ENCODE measurements around the gene MRPL32.

Gene MRPL32

DNA sequence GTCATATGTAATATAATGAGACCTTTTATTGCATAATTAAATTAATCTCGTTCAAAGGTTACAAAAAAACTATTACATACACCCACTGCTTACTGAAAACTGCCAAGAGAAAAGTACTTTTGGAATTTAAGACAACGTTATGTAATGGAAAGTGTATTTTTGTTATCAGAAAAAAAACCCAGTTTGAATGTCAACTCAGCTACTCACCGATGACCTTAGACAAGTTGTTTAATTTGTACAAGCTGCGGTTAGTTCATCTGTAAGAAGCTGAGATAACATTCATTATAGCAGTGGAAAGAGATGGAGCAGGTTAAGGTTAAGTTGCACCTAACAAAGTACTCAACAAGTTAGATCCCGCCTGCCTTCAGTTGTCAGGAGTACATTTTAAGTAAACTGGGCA lies 1.3 kb upstream of the MRPL32 start:
- ATAC-seq = no peak
- TF ChIP-seq, protein P1, sequence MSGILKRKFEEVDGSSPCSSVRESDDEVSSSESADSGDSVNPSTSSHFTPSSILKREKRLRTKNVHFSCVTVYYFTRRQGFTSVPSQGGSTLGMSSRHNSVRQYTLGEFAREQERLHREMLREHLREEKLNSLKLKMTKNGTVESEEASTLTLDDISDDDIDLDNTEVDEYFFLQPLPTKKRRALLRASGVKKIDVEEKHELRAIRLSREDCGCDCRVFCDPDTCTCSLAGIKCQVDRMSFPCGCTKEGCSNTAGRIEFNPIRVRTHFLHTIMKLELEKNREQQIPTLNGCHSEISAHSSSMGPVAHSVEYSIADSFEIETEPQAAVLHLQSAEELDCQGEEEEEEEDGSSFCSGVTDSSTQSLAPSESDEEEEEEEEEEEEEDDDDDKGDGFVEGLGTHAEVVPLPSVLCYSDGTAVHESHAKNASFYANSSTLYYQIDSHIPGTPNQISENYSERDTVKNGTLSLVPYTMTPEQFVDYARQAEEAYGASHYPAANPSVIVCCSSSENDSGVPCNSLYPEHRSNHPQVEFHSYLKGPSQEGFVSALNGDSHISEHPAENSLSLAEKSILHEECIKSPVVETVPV (CRISPR knock-in tag; IDR thresholded peaks at IDR 0.05) = no peak
- TF ChIP-seq ESRRG (CRISPR knock-in tag; IDR thresholded peaks at IDR 0.05) = no peak
- no peak for TF ChIP-seq ZFP30 (CRISPR knock-in tag; IDR thresholded peaks at IDR 0.05)
- TF ChIP-seq, protein P2, sequence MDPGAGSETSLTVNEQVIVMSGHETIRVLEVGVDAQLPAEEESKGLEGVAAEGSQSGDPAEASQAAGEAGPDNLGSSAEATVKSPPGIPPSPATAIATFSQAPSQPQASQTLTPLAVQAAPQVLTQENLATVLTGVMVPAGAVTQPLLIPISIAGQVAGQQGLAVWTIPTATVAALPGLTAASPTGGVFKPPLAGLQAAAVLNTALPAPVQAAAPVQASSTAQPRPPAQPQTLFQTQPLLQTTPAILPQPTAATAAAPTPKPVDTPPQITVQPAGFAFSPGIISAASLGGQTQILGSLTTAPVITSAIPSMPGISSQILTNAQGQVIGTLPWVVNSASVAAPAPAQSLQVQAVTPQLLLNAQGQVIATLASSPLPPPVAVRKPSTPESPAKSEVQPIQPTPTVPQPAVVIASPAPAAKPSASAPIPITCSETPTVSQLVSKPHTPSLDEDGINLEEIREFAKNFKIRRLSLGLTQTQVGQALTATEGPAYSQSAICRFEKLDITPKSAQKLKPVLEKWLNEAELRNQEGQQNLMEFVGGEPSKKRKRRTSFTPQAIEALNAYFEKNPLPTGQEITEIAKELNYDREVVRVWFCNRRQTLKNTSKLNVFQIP (CRISPR knock-in tag; IDR thresholded peaks at IDR 0.05; ENCODE audit: borderline replicate concordance, low read depth) = no peak
- TF ChIP-seq, protein P3, sequence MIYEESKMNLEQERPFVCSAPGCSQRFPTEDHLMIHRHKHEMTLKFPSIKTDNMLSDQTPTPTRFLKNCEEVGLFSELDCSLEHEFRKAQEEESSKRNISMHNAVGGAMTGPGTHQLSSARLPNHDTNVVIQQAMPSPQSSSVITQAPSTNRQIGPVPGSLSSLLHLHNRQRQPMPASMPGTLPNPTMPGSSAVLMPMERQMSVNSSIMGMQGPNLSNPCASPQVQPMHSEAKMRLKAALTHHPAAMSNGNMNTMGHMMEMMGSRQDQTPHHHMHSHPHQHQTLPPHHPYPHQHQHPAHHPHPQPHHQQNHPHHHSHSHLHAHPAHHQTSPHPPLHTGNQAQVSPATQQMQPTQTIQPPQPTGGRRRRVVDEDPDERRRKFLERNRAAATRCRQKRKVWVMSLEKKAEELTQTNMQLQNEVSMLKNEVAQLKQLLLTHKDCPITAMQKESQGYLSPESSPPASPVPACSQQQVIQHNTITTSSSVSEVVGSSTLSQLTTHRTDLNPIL (CRISPR knock-in tag; IDR thresholded peaks at IDR 0.05; ENCODE audit: low read depth) = no peak
- no peak for TF ChIP-seq TOX (CRISPR knock-in tag; IDR thresholded peaks at IDR 0.05; ENCODE audit: borderline replicate concordance)
- TF ChIP-seq, protein P4, sequence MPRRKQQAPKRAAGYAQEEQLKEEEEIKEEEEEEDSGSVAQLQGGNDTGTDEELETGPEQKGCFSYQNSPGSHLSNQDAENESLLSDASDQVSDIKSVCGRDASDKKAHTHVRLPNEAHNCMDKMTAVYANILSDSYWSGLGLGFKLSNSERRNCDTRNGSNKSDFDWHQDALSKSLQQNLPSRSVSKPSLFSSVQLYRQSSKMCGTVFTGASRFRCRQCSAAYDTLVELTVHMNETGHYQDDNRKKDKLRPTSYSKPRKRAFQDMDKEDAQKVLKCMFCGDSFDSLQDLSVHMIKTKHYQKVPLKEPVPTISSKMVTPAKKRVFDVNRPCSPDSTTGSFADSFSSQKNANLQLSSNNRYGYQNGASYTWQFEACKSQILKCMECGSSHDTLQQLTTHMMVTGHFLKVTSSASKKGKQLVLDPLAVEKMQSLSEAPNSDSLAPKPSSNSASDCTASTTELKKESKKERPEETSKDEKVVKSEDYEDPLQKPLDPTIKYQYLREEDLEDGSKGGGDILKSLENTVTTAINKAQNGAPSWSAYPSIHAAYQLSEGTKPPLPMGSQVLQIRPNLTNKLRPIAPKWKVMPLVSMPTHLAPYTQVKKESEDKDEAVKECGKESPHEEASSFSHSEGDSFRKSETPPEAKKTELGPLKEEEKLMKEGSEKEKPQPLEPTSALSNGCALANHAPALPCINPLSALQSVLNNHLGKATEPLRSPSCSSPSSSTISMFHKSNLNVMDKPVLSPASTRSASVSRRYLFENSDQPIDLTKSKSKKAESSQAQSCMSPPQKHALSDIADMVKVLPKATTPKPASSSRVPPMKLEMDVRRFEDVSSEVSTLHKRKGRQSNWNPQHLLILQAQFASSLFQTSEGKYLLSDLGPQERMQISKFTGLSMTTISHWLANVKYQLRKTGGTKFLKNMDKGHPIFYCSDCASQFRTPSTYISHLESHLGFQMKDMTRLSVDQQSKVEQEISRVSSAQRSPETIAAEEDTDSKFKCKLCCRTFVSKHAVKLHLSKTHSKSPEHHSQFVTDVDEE (CRISPR knock-in tag; IDR thresholded peaks at IDR 0.05) = no peak
- no peak for TF ChIP-seq PPARA (CRISPR knock-in tag; IDR thresholded peaks at IDR 0.05; ENCODE audit: borderline replicate concordance)
- TF ChIP-seq ZNF565 (CRISPR knock-in tag; conservative IDR thresholded peaks at IDR 0.05; ENCODE audit: low read depth) = no peak
- TF ChIP-seq RARB (CRISPR knock-in tag; IDR thresholded peaks at IDR 0.05) = no peak
- TF ChIP-seq ZFP3 (CRISPR knock-in tag; IDR thresholded peaks at IDR 0.05) = no peak
- TF ChIP-seq, protein P5, sequence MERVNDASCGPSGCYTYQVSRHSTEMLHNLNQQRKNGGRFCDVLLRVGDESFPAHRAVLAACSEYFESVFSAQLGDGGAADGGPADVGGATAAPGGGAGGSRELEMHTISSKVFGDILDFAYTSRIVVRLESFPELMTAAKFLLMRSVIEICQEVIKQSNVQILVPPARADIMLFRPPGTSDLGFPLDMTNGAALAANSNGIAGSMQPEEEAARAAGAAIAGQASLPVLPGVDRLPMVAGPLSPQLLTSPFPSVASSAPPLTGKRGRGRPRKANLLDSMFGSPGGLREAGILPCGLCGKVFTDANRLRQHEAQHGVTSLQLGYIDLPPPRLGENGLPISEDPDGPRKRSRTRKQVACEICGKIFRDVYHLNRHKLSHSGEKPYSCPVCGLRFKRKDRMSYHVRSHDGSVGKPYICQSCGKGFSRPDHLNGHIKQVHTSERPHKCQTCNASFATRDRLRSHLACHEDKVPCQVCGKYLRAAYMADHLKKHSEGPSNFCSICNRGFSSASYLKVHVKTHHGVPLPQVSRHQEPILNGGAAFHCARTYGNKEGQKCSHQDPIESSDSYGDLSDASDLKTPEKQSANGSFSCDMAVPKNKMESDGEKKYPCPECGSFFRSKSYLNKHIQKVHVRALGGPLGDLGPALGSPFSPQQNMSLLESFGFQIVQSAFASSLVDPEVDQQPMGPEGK (CRISPR knock-in tag; IDR thresholded peaks at IDR 0.05; ENCODE audit: borderline replicate concordance) = no peak
- TF ChIP-seq ISL1 (CRISPR knock-in tag; IDR thresholded peaks at IDR 0.05) = no peak
- TF ChIP-seq ZC3H10 (CRISPR knock-in tag; IDR thresholded peaks at IDR 0.05) = no peak
- TF ChIP-seq CSDC2 (CRISPR knock-in tag; IDR thresholded peaks at IDR 0.05) = no peak

DNA sequence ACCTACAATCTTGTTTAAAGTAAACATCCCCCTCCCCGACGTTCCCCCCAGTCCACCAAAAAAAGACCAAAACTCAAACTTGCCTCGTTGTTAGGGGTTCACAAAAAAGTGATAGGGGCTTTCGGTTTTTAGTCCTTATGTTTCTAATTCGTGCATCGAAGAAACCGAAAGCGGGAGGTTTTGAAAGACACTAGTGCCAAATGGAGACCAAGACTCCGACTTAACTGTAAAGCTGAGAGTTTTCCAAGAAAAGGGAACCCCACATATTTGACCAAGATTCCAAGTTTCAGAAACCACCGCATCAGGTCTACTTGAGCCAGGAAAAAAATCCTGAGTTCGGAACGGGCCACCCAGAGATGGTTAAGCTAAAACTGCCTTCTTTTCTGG lies 736 bp upstream of the MRPL32 start:
- ATAC-seq = no peak
- TF ChIP-seq, protein P4 (CRISPR knock-in tag; IDR thresholded peaks at IDR 0.05) = no peak
- TF ChIP-seq, protein P1 (CRISPR knock-in tag; IDR thresholded peaks at IDR 0.05) = no peak
- TF ChIP-seq CSDC2 (CRISPR knock-in tag; IDR thresholded peaks at IDR 0.05) (no peak), GLIS3 (CRISPR knock-in tag; IDR thresholded peaks at IDR 0.05) (no peak), ZNF8 (CRISPR knock-in tag; IDR thresholded peaks at IDR 0.05) (no peak), ZNF565 (CRISPR knock-in tag; conservative IDR thresholded peaks at IDR 0.05; ENCODE audit: low read depth) (no peak)
- TF ChIP-seq, protein P2 (CRISPR knock-in tag; IDR thresholded peaks at IDR 0.05; ENCODE audit: borderline replicate concordance, low read depth) = no peak
- TF ChIP-seq, protein P5 (CRISPR knock-in tag; IDR thresholded peaks at IDR 0.05; ENCODE audit: borderline replicate concordance) = no peak
